Measurements from ENCODE around the gene PYGO2. TPM values are rescaled to one million over a fixed set of nuclear protein-coding genes. Genes with fewer than 3 reads are reported as not detected.

Gene PYGO2
- total and polyA plus RNA-seq, 2 of the 8 experiments (the other 6 are each of a cell fraction or from before 2014, with no cell fraction given), result 31.0 to 31.6 TPM

GRCh38 chr1:154958681-154959425 lies 2.7 kb downstream of the PYGO2 start:
- Histone ChIP-seq H3K27ac (ENCODE audit: low read depth, low read length) (no peak overlapping the region), H2BK120ac (replicated peaks; ENCODE audit: low read depth, low read length) (no peak overlapping the region), H3K9me3 (ENCODE audit: insufficient read depth in 2 of 2, low read depth in 1 of 2, low read length in 1 of 2) (no peaks in the 10 kb centered on the region), H3K56ac (replicated peaks; ENCODE audit: insufficient read length, low read depth, low read length) (no peak overlapping the region), H3K27me3 (replicated peaks in 1 of 4; ENCODE audit: control insufficient read depth in 3 of 4, extremely low read depth in 1 of 4, insufficient read depth in 3 of 4, low read length in 3 of 4) (no peaks in the 10 kb centered on the region; a peak in 1 of 7 replicates), H3K36me3 (ENCODE audit: control insufficient read depth in 2 of 4, insufficient read depth in 4 of 4, low read length in 3 of 4) (peaks cover 10 to 14% (median 13%) of the 10 kb centered on the region in 4 experiments; a peak in 7 of 8 replicates), H3K4ac (replicated peaks; ENCODE audit: insufficient read length, low read depth, low read length) (no peak overlapping the region), H2AK5ac (ENCODE audit: low read depth, low read length) (no peak overlapping the region), H4K5ac (ENCODE audit: insufficient read length, low read depth, low read length) (no peak overlapping the region), H2BK5ac (ENCODE audit: low read depth, low read length) (no peak overlapping the region), H3K14ac (ENCODE audit: insufficient read length) (no peak overlapping the region), H3K18ac (ENCODE audit: extremely low read depth, low read length) (no peak overlapping the region), H3K4me3 (ENCODE audit: extremely low read depth in 1 of 4, insufficient read depth in 2 of 4, low read depth in 3 of 4, low read length in 4 of 4) (no peak overlapping the region), H3K23ac (ENCODE audit: insufficient read length) (no peak overlapping the region), H2BK20ac (ENCODE audit: low read length) (no peak overlapping the region), H3K79me1 (ENCODE audit: low read depth, low read length) (peaks cover 5% of the 10 kb centered on the region), H2BK12ac (ENCODE audit: low read depth, low read length) (no peak overlapping the region), H3K4me2 (ENCODE audit: insufficient read depth in 1 of 2, low read depth in 2 of 2, low read length in 2 of 2) (no peak overlapping the region), H3K79me2 (ENCODE audit: control insufficient read depth in 1 of 2, insufficient read depth in 2 of 2, low read length in 2 of 2) (peaks cover 0 to 17% of the 10 kb centered on the region in 2 experiments), H4K91ac (replicated peaks; ENCODE audit: insufficient read length, low read length) (no peak overlapping the region), H3K9ac (replicated peaks in 1 of 4; ENCODE audit: extremely low read depth in 1 of 4, low read depth in 3 of 4, low read length in 3 of 4) (no peak overlapping the region), H4K20me1 (replicated peaks in 1 of 2; ENCODE audit: control insufficient read depth in 1 of 2, insufficient read depth in 2 of 2, low read length in 2 of 2) (peaks cover 1 to 9% of the 10 kb centered on the region in 2 experiments), H3K23me2 (ENCODE audit: low read depth, low read length) (peaks cover 5% of the 10 kb centered on the region), H4K8ac (ENCODE audit: extremely low read depth, insufficient read depth, low read length) (no peak overlapping the region), H2AFZ (ENCODE audit: low read length) (no peak overlapping the region), H3K4me1 (replicated peaks in 1 of 4; ENCODE audit: control insufficient read depth in 3 of 4, insufficient read depth in 4 of 4, low read length in 3 of 4) (peaks cover 4 to 27% (median 8%) of the 10 kb centered on the region in 4 experiments), H2BK15ac (ENCODE audit: low read length) (no peak overlapping the region)
- DNase-seq (ENCODE audit: low read depth in 1 of 2, low spot score in 2 of 2), result no peak
- CTCF ChIA-PET (ENCODE audit: partially characterized antibody), result interaction anchor here (1.7 to 9.8 kb wide), 3 partner anchors 12 to 126 kb away, joined by 4 to 132 read pairs (median 13); partner anchors contain the start of genes LENEP and SHC1
- 93% methylated on average over 16 of the region's 16 CpGs; no CpG with 5 or more reads in 1 of the 2 experiments for WGBS, 2 experiments (ENCODE audit: extremely low coverage in 1 of 2, insufficient coverage in 1 of 2, insufficient read length in 1 of 2, insufficient replicate concordance in 2 of 2, low coverage in 1 of 2, low lambda C conversion rate in 2 of 2, missing lambda C conversion rate in 1 of 2)
- no peak for FAIRE-seq
- POLR2A ChIA-PET (ENCODE audit: partially characterized antibody), result interaction anchor here (0.7 to 18.6 kb wide), 3 partner anchors 13 to 25 kb away, joined by 3 to 662 read pairs (median 5); partner anchors contain the start of genes CKS1B, FLAD1, LENEP and PMVK
- no peak for TF ChIP-seq ATF2 (IDR thresholded peaks at IDR 0.05; ENCODE audit: low read length)
- TF ChIP-seq FOSL1 (IDR thresholded peaks at IDR 0.05; ENCODE audit: insufficient read depth, low read depth, low read length), result no peak
- TF ChIP-seq MAFK (IDR thresholded peaks at IDR 0.05; ENCODE audit: low read depth, low read length), result no peak
- TF ChIP-seq BRCA1 (IDR thresholded peaks at IDR 0.05; ENCODE audit: low read depth, low read length), result no peak
- TF ChIP-seq PHF8 (conservative IDR thresholded peaks at IDR 0.05; ENCODE audit: low read depth, low read length), result no peak
- TF ChIP-seq CHD2 (IDR thresholded peaks at IDR 0.05; ENCODE audit: low read length), result no peak
- no peak for TF ChIP-seq RNF2 (IDR thresholded peaks at IDR 0.05; ENCODE audit: borderline replicate concordance, low read depth, low read length, missing control alignments, poor library complexity, severe bottlenecking)
- no peak for TF ChIP-seq POU5F1 (IDR thresholded peaks at IDR 0.05; ENCODE audit: low read depth, low read length)
- TF ChIP-seq POLR2A (IDR thresholded peaks at IDR 0.05; ENCODE audit: control extremely low read depth in 1 of 2, low read depth in 2 of 2, low read length in 2 of 2), result no peak
- no peak for TF ChIP-seq CTBP2 (IDR thresholded peaks at IDR 0.05; ENCODE audit: borderline replicate concordance, insufficient read depth, insufficient read length, low read length)

Measured in H1 (cell line).